ENCODE results near the gene TMEM255B.
"Not testable (repeated sequence)": the region's sequence is repeated elsewhere in the genome, so short reads cannot be mapped to it uniquely, and the experiment has no call there.

The TMEM255B gene

GRCh38 chr13:113744197-113745000, 14.6 kb upstream of the TMEM255B start:
- Histone ChIP-seq H3K9ac (ENCODE audit: low read length) (no peak overlapping the region), H3K27ac (ENCODE audit: low read depth, low read length) (no peak overlapping the region), H3K9me3 (ENCODE audit: control insufficient read depth, insufficient read depth, low read depth, low read length) (no peaks in the 10 kb centered on the region), H3K27me3 (ENCODE audit: control insufficient read depth, insufficient read depth, low read length) (no peaks in the 10 kb centered on the region), H3K4me3 (ENCODE audit: low read depth, low read length) (no peak overlapping the region), H3K4me1 (ENCODE audit: control insufficient read depth, insufficient read depth, low read length) (peaks cover 4% of the 10 kb centered on the region; the same call in 1 of the 2 replicates), H3K36me3 (ENCODE audit: control insufficient read depth, insufficient read depth, low read length) (no peaks in the 10 kb centered on the region)

GRCh38 chr13:113745059-113745458, 14.0 kb upstream of the TMEM255B start:
- Histone ChIP-seq H3K9me3 (ENCODE audit: control insufficient read depth, insufficient read depth, low read depth, low read length) (no peaks in the 10 kb centered on the region), H3K4me1 (ENCODE audit: control insufficient read depth, insufficient read depth, low read length) (peaks cover 4% of the 10 kb centered on the region; the same call in 1 of the 2 replicates), H3K9ac (ENCODE audit: low read length) (no peak overlapping the region), H3K27ac (ENCODE audit: low read depth, low read length) (no peak overlapping the region), H3K4me3 (ENCODE audit: low read depth, low read length) (no peak overlapping the region), H3K36me3 (ENCODE audit: control insufficient read depth, insufficient read depth, low read length) (no peaks in the 10 kb centered on the region), H3K27me3 (ENCODE audit: control insufficient read depth, insufficient read depth, low read length) (no peaks in the 10 kb centered on the region)

GRCh38 chr13:113745500-113746142, 13.4 kb upstream of the TMEM255B start:
- not testable (repeated sequence) for H3K27ac ChIP-seq (ENCODE audit: low read depth, low read length); H3K9ac ChIP-seq (ENCODE audit: low read length); H3K27me3 ChIP-seq (ENCODE audit: control insufficient read depth, insufficient read depth, low read length); H3K9me3 ChIP-seq (ENCODE audit: control insufficient read depth, insufficient read depth, low read depth, low read length); H3K4me1 ChIP-seq (ENCODE audit: control insufficient read depth, insufficient read depth, low read length); H3K4me3 ChIP-seq (ENCODE audit: low read depth, low read length); H3K36me3 ChIP-seq (ENCODE audit: control insufficient read depth, insufficient read depth, low read length)

GRCh38 chr13:113746143-113746525, 12.9 kb upstream of the TMEM255B start:
- Histone ChIP-seq H3K9me3 (ENCODE audit: control insufficient read depth, insufficient read depth, low read depth, low read length) (peaks cover 6% of the 10 kb centered on the region; the same call in 1 of the 2 replicates), H3K27ac (ENCODE audit: low read depth, low read length) (no peak overlapping the region)

DNA sequence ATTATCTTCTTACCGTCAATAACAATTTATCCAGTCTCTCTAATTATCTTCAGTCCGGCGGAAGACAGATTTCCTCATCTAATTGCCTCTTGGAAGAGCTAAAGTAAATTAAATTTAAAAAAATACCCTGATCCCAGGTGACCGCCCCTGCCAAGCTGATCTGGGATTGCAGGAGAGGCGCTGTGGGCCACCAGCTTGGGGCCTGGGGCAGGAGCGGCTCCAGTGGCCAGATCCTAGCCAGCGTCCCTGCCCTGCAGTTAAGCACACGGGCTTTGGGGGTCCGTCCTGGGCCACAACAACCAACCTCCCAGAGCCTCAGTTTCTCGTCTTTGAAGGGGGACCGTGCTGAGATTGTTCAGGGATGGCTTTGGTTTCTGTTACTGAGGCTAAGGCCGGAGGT, 12.4 kb upstream of the TMEM255B start:
- H3K9ac ChIP-seq (ENCODE audit: low read length), result no peak overlapping the region
- H3K27ac ChIP-seq (ENCODE audit: low read depth, low read length), result no peak overlapping the region
- no peaks in the 10 kb centered on the region for H3K36me3 ChIP-seq (ENCODE audit: control insufficient read depth, insufficient read depth, low read length)
- no peak overlapping the region for H3K4me3 ChIP-seq (ENCODE audit: low read depth, low read length)
- no peaks in the 10 kb centered on the region for H3K27me3 ChIP-seq (ENCODE audit: control insufficient read depth, insufficient read depth, low read length)
- peaks cover 8% of the 10 kb centered on the region; the same call in 1 of the 2 replicates for H3K9me3 ChIP-seq (ENCODE audit: control insufficient read depth, insufficient read depth, low read depth, low read length)
- H3K4me1 ChIP-seq (ENCODE audit: control insufficient read depth, insufficient read depth, low read length), result peaks cover 4% of the 10 kb centered on the region; the same call in 1 of the 2 replicates

More at GRCh38 chr13:113746143-113746525, 12.9 kb upstream of the TMEM255B start:
- no peaks in the 10 kb centered on the region for H3K36me3 ChIP-seq (ENCODE audit: control insufficient read depth, insufficient read depth, low read length)
- no peaks in the 10 kb centered on the region for H3K27me3 ChIP-seq (ENCODE audit: control insufficient read depth, insufficient read depth, low read length)
- peaks cover 4% of the 10 kb centered on the region; the same call in 1 of the 2 replicates for H3K4me1 ChIP-seq (ENCODE audit: control insufficient read depth, insufficient read depth, low read length)
- H3K9ac ChIP-seq (ENCODE audit: low read length), result no peak overlapping the region
- H3K4me3 ChIP-seq (ENCODE audit: low read depth, low read length), result no peak overlapping the region

GRCh38 chr13:113747291-113747833, 11.7 kb upstream of the TMEM255B start:
- Histone ChIP-seq H3K9ac (ENCODE audit: low read length) (no peak overlapping the region), H3K9me3 (ENCODE audit: control insufficient read depth, insufficient read depth, low read depth, low read length) (peaks cover 8% of the 10 kb centered on the region; the same call in 1 of the 2 replicates), H3K4me1 (ENCODE audit: control insufficient read depth, insufficient read depth, low read length) (no peaks in the 10 kb centered on the region), H3K36me3 (ENCODE audit: control insufficient read depth, insufficient read depth, low read length) (no peaks in the 10 kb centered on the region), H3K27me3 (ENCODE audit: control insufficient read depth, insufficient read depth, low read length) (no peaks in the 10 kb centered on the region), H3K4me3 (ENCODE audit: low read depth, low read length) (no peak overlapping the region), H3K27ac (ENCODE audit: low read depth, low read length) (no peak overlapping the region)

GRCh38 chr13:113748101-113748861, 10.7 kb upstream of the TMEM255B start:
- peaks cover 1% of the 10 kb centered on the region; the same call in 1 of the 2 replicates for H3K27me3 ChIP-seq (ENCODE audit: control insufficient read depth, insufficient read depth, low read length)
- H3K9me3 ChIP-seq (ENCODE audit: control insufficient read depth, insufficient read depth, low read depth, low read length), result peaks cover 8% of the 10 kb centered on the region; the same call in 1 of the 2 replicates
- H3K36me3 ChIP-seq (ENCODE audit: control insufficient read depth, insufficient read depth, low read length), result no peaks in the 10 kb centered on the region
- no peaks in the 10 kb centered on the region for H3K4me1 ChIP-seq (ENCODE audit: control insufficient read depth, insufficient read depth, low read length)
- no peak overlapping the region for H3K27ac ChIP-seq (ENCODE audit: low read depth, low read length)
- H3K9ac ChIP-seq (ENCODE audit: low read length), result no peak overlapping the region
- H3K4me3 ChIP-seq (ENCODE audit: low read depth, low read length), result no peak overlapping the region

- H3K4me1 ChIP-seq (ENCODE audit: control insufficient read depth, insufficient read depth, low read length), result no peaks in the 10 kb centered on the region
These were observed 10.1 kb upstream of the TMEM255B start for GRCh38 chr13:113748862-113749451.

DNA sequence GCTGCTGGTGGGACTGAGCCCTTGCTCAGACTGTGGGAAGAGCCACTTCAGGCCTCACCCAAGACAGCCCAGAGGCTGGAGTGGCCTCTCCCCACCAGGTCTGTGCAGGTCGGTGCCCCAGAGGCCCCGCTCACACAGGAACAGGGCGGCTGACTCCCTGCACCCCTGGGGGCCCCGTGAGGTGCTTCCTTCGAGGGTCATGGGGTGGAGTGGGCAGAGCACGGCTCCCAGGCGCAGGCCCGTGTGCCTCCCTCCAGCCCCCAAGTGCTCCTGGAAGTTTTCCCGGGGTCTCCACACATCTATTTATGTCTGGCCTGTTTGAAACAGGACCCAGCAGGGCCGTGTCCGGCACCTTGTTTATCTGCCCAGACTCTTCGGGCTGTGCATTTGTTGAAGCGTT, 9.5 kb upstream of the TMEM255B start:
- H3K9ac ChIP-seq (ENCODE audit: low read length), result no peak overlapping the region
- no peak overlapping the region for H3K4me3 ChIP-seq (ENCODE audit: low read depth, low read length)
- H3K27ac ChIP-seq (ENCODE audit: low read depth, low read length), result no peak overlapping the region
- no peaks in the 10 kb centered on the region for H3K4me1 ChIP-seq (ENCODE audit: control insufficient read depth, insufficient read depth, low read length)
- H3K36me3 ChIP-seq (ENCODE audit: control insufficient read depth, insufficient read depth, low read length), result no peaks in the 10 kb centered on the region
- H3K27me3 ChIP-seq (ENCODE audit: control insufficient read depth, insufficient read depth, low read length), result peaks cover 3% of the 10 kb centered on the region; the same call in 1 of the 2 replicates
- H3K9me3 ChIP-seq (ENCODE audit: control insufficient read depth, insufficient read depth, low read depth, low read length), result peaks cover 8% of the 10 kb centered on the region; the same call in 1 of the 2 replicates

More at GRCh38 chr13:113748862-113749451, 10.1 kb upstream of the TMEM255B start:
- Histone ChIP-seq H3K4me3 (ENCODE audit: low read depth, low read length) (no peak overlapping the region), H3K36me3 (ENCODE audit: control insufficient read depth, insufficient read depth, low read length) (no peaks in the 10 kb centered on the region), H3K27ac (ENCODE audit: low read depth, low read length) (no peak overlapping the region), H3K27me3 (ENCODE audit: control insufficient read depth, insufficient read depth, low read length) (peaks cover 3% of the 10 kb centered on the region; the same call in 1 of the 2 replicates), H3K9ac (ENCODE audit: low read length) (no peak overlapping the region), H3K9me3 (ENCODE audit: control insufficient read depth, insufficient read depth, low read depth, low read length) (peaks cover 8% of the 10 kb centered on the region; the same call in 1 of the 2 replicates)

GRCh38 chr13:113749967-113750366, 9.1 kb upstream of the TMEM255B start:
- Histone ChIP-seq H3K36me3 (ENCODE audit: control insufficient read depth, insufficient read depth, low read length) (no peaks in the 10 kb centered on the region), H3K27me3 (ENCODE audit: control insufficient read depth, insufficient read depth, low read length) (peaks cover 3% of the 10 kb centered on the region; the same call in 1 of the 2 replicates), H3K9me3 (ENCODE audit: control insufficient read depth, insufficient read depth, low read depth, low read length) (peaks cover 8% of the 10 kb centered on the region; the same call in 1 of the 2 replicates), H3K4me1 (ENCODE audit: control insufficient read depth, insufficient read depth, low read length) (no peaks in the 10 kb centered on the region), H3K27ac (ENCODE audit: low read depth, low read length) (no peak overlapping the region), H3K4me3 (ENCODE audit: low read depth, low read length) (no peak overlapping the region), H3K9ac (ENCODE audit: low read length) (no peak overlapping the region)
